VCaP (cell line): Measurements from ENCODE around the gene PLEKHA6.

Experiments used
- H3K27ac ChIP-seq: fragments of 450-650 bp; 2 replicates; pipeline ENCODE4 v1.5.1; 2017
- CTCF ChIP-seq: fragments of 450-650 bp; conservative IDR thresholded peaks from 2 replicates; pipeline ENCODE4 v1.5.1; 2017; ENCODE audit warnings: mild to moderate bottlenecking, moderate library complexity

Gene PLEKHA6

GRCh38 chr1:204282761-204283221 is 76.9 kb downstream of the PLEKHA6 start:
- no peak for TF ChIP-seq CTCF
- H3K27ac ChIP-seq, result no peak overlapping the region

- TF ChIP-seq CTCF, result no peak
- H3K27ac ChIP-seq, result no peak overlapping the region
These were observed 79.4 kb downstream of the PLEKHA6 start for GRCh38 chr1:204280099-204280961.

- H3K27ac ChIP-seq, result no peak overlapping the region
- TF ChIP-seq CTCF, result no peak
These were observed 80.8 kb downstream of the PLEKHA6 start for GRCh38 chr1:204278958-204279357.

GRCh38 chr1:204278251-204278650 is 81.5 kb downstream of the PLEKHA6 start:
- no peak for TF ChIP-seq CTCF

GRCh38 chr1:204277563-204278219 is 82.0 kb downstream of the PLEKHA6 start:
- no peak for TF ChIP-seq CTCF
- no peak overlapping the region for H3K27ac ChIP-seq

More at GRCh38 chr1:204278251-204278650, 81.5 kb downstream of the PLEKHA6 start:
- H3K27ac ChIP-seq, result no peak overlapping the region

GRCh38 chr1:204275695-204276370 is 83.9 kb downstream of the PLEKHA6 start:
- TF ChIP-seq CTCF, result no peak
- H3K27ac ChIP-seq, result no peak overlapping the region

- no peak for TF ChIP-seq CTCF
- no peak overlapping the region for H3K27ac ChIP-seq
These were observed 85.3 kb downstream of the PLEKHA6 start for GRCh38 chr1:204274446-204274845.
